CD4-positive, alpha-beta T cell treated with Interleukin-4 for 1 hour (primary cell): ENCODE data around the gene HCLS1.
"Not testable (repeated sequence)": the region's sequence is repeated elsewhere in the genome, so short reads cannot be mapped to it uniquely, and the experiment has no call there.

Source experiments
- DNase-seq, 2 donors: peaks; one replicate each; pipeline ENCODE4 v3.0.0-alpha.2; 2020 to 2022

Gene HCLS1

DNA sequence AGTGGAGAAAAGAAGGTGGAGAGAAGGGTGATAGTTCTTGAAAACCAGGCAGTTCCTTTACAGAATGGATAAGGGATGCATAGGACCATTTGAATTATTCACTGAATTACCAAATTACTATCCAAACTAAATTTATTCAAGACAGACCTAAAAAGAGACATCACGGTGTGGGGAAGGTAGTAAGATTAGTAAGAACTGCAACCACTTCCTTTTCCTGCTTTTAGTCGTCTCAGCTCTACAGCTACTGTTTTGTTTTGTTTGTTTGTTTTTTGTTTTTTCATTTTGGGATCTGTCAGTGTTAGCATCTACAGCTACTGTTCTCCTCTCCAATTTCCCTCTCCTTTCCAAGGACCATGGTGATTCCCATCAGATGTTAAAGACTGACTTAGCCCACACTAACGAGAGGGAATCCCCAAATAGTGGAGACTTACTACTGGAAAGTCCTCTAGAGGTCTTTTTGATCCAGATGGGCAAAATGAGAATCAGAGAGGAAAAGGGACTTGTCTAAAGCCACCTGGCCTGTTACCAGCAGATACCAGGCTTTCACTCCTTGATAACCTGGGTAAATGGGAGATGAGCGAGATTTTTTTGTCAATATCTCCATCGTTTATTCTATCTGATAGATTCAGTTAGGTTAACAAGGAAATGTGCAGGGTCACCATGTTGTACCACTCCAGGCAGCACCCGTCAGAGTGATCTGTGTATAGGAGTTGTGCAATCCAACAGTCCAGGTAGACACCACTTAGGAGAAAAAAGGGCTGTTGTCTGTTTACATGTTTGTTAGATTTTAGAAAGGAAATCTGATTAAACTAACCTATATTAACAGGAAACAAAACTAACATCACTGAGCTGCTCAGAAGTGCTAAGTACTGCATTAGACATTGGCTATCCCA is 6.0 kb downstream of the HCLS1 start:
- peak in 1 of 2 donors; percentile 69 for DNase-seq

DNA sequence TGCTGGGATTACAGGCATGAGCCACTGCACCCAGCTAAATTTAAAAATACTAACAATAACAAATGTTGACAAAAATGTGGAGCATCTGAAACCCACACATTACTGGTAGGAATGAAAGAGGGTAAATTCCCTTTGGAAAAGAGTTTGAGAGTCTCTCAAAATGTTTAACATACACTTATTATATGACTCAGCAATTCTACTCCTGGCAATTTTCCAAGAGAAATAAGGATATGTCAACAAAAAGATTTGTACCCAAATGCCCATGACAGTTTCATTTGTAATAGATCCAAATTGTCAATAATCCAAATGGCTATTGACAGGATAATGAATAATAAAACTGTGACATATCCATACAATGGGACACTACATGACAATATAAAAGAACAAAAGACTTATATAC is 9.0 kb downstream of the HCLS1 start:
- no peak for DNase-seq

DNA sequence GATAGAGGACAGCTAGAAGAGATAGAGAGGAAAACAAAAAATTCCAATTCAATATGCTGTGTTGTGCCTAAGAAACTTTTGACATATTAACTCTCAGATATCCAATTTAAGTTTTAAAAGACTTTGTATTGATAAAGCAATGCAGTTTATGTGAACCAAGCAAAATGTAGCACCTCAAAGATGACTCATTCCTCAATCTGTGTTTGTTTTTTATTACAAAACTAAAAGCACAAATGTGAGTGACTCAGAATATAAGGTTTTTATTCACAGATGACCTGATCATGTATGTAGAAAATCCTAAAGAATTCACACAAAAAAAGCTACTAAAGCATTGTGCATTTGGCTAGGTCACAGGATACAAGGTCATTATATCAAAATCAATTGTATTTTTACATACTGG is 11.1 kb downstream of the HCLS1 start:
- no peak for DNase-seq

DNA sequence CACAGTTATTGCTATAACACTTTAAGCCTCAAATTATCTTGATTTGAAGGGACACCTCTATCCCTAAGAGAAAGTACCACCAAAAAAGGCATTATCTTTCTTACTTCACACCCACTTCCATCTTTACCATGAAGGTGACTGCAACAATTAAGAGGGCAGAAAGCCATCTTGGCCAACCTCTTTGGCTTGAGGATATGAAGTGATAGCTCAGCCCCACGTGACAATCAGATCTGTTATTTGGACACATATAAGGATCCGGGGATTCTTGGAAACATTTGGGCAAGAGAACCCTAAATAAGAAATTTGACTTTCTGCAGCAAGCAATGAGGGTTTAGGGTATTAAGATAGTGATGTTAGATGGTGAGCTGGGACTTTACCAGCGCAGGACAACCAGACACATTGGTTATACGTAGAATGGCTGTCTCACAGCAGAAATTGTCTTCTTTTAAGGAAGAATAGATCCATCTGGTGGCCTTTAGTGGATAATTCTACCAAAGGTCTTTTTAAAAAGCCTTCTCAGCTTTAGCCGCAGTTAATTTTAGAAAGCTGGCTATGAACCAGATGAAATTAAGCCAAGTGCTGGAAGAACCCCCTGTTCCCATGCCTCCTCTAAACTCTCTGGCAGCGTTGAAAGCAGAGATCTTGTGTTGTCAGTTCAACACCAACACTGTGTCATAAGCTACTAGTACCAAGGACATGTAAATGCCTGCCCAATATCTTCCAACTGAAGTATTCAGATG is 12.3 kb downstream of the HCLS1 start:
- DNase-seq: no peak

DNA sequence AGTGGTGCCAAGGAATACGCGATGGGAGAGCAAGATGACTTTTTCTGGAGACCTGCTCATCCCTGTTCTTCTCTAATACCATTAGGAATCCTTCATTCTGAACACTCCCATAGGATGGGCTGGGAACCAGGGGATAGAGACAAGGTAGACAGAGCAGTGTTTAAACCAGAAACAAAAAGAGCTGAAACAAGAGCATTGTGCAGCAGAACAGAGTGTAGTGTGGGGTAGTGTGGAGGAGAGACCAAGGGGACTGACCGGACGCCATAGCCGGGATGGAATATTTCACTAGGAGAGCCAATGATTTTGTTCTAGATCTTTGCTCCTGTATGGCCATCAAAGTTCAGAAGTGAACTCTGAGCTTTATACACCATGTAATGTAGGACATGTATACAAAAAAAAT is 15.6 kb downstream of the HCLS1 start:
- DNase-seq: no peak

DNA sequence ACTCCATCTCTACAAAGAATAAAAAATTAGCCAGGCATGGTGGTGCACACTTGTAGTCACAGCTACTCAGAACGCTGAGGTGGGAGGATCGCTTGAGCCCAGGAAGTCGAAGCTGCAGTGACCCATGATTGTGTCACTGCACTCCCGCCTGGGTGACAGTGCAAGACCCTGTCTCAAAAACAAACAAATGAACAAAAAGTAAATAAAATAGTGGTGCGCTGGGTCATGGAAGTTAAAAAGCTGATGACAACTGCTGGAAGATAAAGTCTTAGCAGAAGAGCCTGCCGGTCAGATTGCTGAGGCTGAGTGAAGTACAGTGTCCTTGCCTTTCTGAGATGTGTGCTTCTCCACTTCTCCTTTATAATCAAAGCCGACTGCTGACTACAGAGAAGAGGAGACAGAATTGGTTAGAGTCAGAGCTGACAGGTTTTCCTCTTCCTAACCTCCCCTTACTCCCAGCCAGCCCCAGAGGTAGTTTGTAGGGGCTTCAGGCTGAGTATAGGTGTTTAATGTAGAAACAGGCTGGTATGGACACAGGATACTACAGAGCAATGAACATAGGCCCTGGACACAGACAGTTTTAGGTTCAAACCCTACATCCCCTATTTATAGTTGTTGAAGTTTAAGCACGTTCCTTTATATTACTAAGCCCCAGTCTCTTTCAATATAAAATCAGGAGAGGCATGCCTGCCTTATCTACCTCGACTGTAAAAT is 17.9 kb downstream of the HCLS1 start:
- DNase-seq: no peak

DNA sequence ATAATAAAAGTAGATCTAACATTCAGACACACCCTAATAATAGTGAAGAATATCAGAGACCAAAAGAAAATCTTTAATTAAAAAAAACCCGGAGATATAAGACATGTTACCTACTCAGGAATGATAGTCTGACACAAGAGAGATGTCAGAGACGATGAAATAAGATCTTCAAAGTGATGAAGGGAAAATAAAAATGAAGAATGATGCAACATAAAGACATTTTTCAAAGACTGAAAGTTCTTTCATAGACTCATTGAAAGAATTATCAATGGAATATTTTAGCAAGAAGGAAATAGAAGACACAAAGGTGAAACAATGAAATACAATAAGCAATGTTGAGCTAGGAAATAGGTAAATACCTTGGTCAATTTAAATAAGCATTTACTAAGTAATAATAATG is 19.6 kb downstream of the HCLS1 start:
- no peak for DNase-seq

DNA sequence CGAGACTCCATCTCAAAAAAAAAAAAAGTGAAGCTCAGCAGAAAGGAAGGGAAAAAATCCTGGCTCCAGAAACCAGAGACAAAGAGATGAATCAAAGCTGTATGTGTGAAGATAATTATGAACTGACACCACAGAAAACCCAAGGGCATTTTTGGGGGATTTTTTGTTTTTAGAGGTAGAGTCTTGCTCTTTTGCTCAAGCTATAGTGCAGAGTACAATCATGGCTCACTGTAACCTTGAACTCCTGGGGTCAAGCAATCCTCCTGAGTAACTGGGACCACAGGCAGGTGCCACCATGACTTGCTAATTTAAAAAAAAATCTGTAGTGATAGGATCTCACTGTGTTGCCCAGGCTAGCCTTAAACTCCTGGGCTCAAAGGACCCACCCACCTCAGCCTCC is 22.8 kb downstream of the HCLS1 start:
- no peak for DNase-seq

DNA sequence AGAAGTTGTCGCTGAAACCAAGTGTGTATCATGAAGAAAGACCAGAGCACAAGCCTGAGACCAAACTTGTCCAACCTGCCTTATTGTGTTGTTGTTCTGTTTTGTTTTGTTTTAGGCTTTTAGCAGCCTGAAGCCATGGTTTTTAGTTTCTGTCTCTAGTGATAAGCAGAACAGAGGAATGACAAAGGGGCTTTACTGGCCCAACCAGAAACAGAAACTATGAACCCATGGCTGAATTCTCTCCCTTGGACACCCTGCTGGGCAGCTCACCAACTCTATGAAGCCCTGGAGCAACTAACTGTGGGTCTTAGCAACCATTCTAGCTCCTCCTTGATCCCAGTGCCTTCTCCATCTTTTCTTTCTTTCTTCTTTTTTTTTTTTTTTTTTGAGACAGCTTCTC is 30.3 kb downstream of the HCLS1 start:
- no peak for DNase-seq

DNA sequence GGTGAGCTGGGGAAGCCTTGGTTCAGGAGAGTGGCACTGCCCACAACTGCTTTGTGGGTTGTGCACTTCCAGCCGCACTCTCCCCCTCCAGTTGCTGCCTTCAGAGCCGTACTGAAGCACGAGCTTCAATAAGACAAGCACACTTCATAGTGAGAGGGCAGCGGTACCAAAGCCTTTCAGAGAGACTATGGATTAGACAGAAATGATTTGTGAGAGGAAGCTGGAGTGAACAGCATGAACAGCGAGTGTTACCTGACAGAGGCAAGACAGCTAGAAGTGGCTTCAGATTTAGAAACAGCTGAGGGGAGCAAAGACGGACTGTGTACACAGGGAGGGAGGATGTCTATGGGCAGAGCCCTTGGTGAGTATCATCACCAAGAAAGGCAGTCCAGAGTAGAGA is 31.1 kb downstream of the HCLS1 start:
- DNase-seq: no peak

DNA sequence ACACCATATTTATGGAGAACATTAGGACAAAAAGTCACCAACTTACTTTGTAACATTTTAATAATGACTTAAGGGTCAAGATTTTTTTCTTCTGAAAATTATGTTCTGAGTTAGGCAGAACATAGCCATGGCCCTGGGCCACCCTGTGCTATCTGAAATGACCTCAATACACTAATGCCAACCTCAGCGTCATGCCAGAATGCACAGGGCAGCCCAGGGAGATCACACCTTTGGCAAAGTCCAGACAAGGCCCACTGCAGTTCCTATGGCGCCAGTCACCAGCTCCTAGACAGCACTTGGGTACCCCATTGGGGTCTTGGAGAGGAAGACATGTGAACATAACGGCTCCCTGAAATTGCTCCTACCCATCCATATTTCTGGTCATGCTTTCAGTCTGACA is 33.1 kb downstream of the HCLS1 start:
- DNase-seq: no peak

DNA sequence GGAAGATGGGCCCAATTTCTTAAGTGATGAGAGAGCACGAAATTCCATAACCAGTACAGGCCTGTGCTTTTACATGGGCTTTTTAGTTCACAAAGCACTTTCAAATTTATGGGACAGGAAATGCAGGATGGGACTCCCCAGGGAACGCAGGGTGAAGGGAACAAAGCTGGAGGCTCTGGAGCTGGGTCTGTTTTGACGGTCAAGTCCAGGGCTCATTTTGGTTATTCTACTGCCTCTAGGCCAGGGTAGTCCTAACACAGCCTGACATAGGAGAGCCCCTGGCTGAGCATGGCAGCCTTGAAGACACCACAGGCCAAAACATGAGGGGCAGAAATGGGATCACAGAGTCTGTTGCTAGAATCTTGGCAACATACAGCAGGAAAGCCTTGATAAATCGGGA is 33.5 kb downstream of the HCLS1 start:
- DNase-seq: no peak

DNA sequence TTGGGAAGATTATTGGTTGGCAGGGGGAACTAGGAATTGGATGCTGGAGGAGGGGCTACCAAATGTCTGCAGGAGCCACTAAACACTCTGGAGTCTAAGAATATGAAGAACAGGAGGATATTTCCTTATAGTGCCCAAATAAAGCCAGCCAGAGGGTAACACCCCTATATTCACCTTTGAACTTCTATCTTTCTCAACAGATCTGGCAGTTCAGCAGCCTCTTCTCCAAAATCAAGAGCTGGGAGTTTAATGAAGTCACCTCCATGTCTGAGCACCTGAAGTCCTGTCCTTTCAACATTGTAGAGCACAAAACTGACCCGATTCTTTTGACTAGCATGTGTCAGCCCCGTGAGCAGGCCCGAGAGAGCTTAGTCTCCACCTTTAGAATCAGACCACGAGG is 34.2 kb downstream of the HCLS1 start:
- no peak for DNase-seq

DNA sequence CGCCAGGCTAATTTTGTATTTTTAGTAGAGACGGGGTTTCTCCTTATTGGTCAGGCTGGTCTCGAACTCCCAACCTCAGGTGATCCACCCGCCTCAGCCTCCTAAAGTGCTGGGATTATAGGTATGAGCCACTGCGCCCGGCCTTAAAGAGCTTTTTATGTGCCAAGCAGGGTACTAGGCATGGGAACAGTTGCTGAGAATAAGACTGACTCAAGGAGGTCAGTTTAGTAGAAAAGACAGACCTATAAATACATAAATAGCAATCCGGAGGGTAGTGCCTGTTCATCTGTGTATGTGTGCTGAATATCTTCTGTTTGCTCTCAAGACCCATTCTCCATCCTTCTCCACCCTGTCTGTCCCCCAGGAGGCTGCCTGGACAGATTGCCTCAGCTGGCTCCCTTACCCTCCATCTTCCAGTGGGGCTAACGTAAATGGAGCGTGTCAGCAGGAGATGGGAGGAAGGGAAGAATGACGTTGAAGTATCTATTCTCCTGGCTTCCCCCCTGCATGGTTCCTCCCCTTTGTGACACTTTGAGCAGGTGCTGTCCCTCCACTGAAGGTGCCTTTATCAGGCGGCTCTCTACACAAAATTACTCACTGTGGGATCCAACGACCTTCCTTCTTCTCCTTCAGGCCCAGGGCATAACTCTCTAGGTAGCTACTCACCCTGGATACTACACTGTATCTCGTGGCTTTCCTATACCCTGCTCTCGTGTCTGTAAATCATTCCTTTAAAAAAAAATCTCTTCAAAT is 36.4 kb downstream of the HCLS1 start:
- no peak for DNase-seq

DNA sequence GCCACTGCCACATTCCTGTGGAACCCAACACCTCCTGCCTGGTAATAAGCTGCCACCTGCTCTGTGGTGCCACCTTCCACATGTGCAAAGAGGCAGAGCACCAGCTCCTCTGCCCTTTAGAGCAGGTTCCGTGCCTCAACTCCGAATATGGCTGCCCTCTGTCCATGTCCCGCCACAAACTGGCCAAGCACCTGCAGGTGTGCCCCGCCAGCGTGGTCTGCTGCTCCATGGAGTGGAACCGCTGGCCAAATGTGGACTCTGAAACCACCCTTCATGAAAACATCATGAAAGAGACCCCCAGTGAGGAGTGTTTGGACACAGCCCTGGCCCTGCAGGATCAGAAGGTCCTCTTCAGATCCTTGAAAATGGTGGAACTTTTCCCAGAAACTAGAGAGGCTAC is 39.2 kb downstream of the HCLS1 start:
- DNase-seq: no peak

DNA sequence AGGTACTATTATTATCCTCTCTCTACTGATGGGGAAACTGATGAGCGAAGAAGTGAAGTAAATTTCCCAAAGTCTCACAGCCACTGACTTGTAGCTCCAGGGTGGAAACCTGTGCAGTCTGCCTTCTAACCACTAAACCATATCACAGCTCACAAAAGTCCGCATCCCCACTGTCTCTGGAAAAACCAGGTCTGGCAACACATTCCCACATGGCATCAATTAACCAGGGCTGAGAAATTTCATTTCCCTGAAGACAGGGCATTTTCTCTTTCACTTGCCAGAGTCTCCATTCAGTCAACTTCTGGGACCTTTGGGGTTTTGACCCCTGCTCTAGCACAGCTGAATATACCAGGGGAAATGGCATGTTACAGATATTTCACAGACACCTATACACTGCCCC is 41.0 kb downstream of the HCLS1 start:
- no peak for DNase-seq

DNA sequence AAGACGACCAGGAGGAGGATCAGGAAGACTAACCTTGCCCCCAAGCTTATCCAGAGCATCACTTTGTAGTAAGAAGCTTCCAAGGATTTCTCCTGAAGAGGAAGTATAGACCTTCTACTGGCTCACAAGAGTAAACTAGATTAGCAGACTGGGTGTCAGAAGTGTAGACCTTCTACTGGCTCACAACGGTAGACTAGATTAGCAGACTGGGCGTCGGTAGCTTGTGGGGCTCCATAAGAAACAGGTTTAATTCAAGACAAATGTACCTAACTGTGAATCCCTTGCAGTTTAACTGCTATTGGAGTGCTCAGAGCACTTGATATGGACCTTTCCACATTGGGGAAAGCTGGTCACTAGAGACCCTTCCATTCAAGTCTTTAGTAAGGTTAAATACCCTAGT is 54.6 kb downstream of the HCLS1 start:
- DNase-seq: no peak

DNA sequence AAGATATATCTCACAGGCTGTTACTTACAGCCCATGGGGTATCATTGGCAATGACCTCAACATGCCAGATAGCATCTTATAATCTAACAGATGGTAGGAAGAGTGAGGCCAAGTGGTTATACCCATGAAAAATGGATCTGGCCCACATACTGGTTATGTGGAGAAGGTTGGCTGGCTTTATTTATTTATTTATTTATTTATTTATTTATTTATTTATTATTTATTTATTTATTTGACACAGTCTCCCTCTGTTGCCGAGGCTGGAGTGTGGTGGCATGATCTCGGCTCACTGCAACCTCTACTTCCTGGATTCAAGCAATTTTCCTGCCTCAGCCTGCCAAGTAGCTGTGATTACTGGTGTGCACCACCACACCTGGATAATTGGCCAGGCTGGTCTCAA is 55.9 kb downstream of the HCLS1 start:
- DNase-seq: no peak

DNA sequence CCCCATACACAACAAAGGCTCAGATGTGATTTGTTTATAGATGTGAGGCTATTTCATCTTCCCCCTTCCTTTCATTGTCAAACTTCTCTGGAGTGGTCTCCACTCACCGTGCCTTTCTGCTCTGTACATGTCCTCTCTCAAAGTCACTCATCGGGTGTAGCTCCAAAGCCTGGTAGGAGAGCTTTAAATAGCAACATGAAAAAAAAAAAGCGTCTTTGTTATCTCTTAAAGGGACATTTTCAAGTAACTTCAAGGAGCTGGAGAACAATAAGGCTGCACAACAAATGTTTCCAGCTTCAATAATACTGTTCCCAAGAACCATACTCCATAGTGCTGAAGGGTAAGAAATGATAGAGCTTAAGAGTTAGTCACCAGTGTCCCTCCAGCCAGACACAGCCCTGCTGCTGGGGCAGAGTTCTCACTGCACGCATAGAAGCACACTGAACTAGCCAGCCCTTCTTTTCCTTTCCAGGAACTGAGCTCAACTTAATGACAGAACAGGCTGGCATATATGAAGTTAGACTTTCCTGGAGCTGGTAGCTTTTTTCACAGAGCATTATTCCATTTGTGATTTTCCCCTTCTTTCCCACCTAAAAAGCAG is 59.4 kb downstream of the HCLS1 start:
- DNase-seq: no peak

DNA sequence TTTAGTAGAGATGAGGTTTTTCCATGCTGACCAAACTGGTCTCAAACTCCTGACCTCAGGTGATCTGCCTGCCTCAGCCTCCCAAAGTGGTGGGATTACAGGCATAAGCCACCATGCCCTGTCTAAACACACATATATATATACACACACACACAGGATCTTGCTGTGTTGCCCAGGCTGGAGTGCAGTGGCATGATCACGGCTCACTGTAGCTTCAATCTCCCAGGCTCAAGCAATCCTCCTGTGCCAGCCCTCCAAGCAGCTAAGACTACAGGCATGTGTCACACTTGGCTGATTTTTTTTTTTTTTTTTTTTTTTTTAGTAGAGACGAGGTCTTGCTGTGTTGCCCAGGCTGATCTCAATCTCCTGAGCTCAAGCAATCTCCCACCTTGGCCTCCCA is 60.8 kb downstream of the HCLS1 start:
- not testable (repeated sequence) for DNase-seq

DNA sequence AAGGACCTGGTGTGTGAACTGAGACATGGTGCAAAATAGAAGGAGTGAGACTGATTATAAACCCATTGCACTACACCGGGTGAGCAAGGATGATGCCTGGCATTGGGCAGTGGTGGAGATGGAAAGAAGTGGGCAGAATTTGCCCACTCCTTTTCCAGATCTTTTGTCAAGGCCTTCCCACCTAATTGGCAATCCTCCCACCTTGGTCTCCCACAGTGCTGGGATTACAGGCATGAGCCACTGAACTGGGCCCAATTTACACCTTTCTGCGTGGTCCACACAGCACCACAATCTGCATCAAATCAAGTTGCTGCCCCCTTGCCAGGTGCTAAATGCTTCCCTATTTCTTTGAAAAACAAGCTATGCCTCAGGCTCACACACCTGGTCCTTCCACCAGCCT is 62.1 kb downstream of the HCLS1 start:
- DNase-seq: no peak

DNA sequence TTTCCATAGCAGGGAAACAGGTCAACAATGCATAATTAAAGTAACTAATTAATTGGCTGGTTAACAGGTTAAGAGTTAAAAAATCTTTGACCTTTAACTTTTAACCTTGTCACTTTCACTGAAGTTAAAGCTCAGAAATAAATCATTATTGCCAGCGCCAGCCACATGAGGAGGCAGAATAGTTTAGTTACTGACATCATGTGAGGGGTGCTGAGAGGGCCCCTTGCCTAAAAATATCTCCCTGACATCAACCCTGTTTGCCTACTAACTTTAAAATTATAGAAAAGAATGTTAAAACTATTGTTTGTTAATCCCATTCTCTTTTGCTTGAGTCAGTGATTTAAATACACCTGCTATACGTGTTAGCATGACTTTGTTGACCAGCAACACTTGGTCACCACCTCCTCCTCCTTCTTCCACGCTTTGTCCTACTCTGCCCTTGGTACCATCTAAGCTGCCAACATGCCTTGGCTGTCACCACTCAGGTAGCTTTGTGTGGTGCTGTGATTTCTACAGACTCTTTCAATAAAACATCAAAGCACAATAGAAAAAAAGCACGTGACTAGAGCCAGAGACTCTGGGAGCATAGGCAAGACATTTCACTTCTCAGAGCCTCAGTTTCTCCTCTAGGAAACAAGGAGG is 64.8 kb downstream of the HCLS1 start:
- DNase-seq: no peak
